Activated gamma-delta T cell treated with anti-CD3 and anti-CD28 coated beads, Interleukin-2, amount 50 U/mL, for 16 hours (primary cell): ENCODE measurements around the gene GPRC5B.

Experiments
- DNase-seq: peaks from one replicate; pipeline ENCODE4 v3.0.0-alpha.2; 2020; ENCODE audit warnings: low read depth

Gene GPRC5B

GRCh38 chr16:19843371-19843770 is 41.3 kb downstream of the GPRC5B start:
- DNase-seq: no peak

GRCh38 chr16:19842426-19843157 is 42.1 kb downstream of the GPRC5B start:
- no peak for DNase-seq

- DNase-seq: no peak
Observed at GRCh38 chr16:19841184-19841583, 43.5 kb downstream of the GPRC5B start.

- DNase-seq: no peak
Observed at GRCh38 chr16:19840524-19841110, 44.0 kb downstream of the GPRC5B start.

GRCh38 chr16:19837984-19838707 is 46.5 kb downstream of the GPRC5B start:
- DNase-seq: no peak

GRCh38 chr16:19837331-19837980 is 47.2 kb downstream of the GPRC5B start:
- no peak for DNase-seq

GRCh38 chr16:19835968-19836421 is 48.7 kb downstream of the GPRC5B start:
- no peak for DNase-seq

- no peak for DNase-seq
Observed at GRCh38 chr16:19835196-19835595, 49.5 kb downstream of the GPRC5B start.

- DNase-seq: no peak
Observed at GRCh38 chr16:19833581-19833980, 51.1 kb downstream of the GPRC5B start.

- DNase-seq: no peak
Observed at GRCh38 chr16:19833176-19833575, 51.5 kb downstream of the GPRC5B start.

- DNase-seq: no peak
Observed at GRCh38 chr16:19831678-19832077, 53.0 kb downstream of the GPRC5B start.

- no peak for DNase-seq
Observed at GRCh38 chr16:19830902-19831560, 53.6 kb downstream of the GPRC5B start.

GRCh38 chr16:19829844-19830692 is 54.6 kb downstream of the GPRC5B start:
- DNase-seq: no peak

GRCh38 chr16:19824216-19824615 is 60.4 kb downstream of the GPRC5B start:
- no peak for DNase-seq

- DNase-seq: no peak
Observed at GRCh38 chr16:19823322-19823721, 61.3 kb downstream of the GPRC5B start.

GRCh38 chr16:19822533-19822932 is 62.1 kb downstream of the GPRC5B start:
- DNase-seq: no peak

GRCh38 chr16:19817875-19818274 is 66.8 kb downstream of the GPRC5B start:
- DNase-seq: no peak

GRCh38 chr16:19817122-19817521 is 67.5 kb downstream of the GPRC5B start:
- DNase-seq: no peak

- DNase-seq: no peak
Observed at GRCh38 chr16:19815418-19815817, 69.2 kb downstream of the GPRC5B start.

GRCh38 chr16:19812986-19813385 is 71.7 kb downstream of the GPRC5B start:
- no peak for DNase-seq
